Head of caudate nucleus (tissue), 42 donors: ENCODE results near the gene NMUR1.
"Not testable (repeated sequence)": the region's sequence is repeated elsewhere in the genome, so short reads cannot be mapped to it uniquely, and the experiment has no call there.

Experiments
- DNase-seq, 42 donors: peaks; one replicate each; pipeline versions ENCODE4 v3.0.0 to v3.0.0-alpha.2; 2020 to 2021; ENCODE audit warnings: mixed read lengths in 7 of 42
- intact Hi-C: fragments of 100-400 bp; cut with DNase I; formaldehyde crosslinking; loops from one replicate; pipeline ENCODE4 v1.15.0; 2022

NMUR1 gene

DNA sequence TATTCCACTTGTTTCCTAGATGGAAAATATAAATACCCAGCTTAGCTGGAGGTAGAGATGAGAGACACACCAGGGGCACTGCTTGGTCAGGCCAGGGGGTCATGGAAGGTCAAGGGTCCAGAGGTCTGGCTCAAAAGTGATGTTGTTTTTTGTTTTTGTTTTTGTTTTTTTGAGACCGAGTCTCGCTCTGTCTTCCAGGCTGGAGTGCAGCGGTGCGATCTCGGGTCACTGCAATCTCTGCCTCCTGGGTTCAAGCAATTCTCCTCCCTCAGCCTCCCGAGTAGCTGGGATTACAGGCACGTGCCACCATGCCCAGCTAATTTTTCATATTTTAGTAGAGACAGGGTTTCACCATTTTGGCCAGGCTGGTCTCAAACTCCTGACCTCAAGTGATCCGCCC lies 26.3 kb upstream of the NMUR1 start:
- DNase-seq: not testable (repeated sequence)
- intact Hi-C loops: loop anchor here (5.0 kb wide), 2 partner anchors 34 to 74 kb away; no protein-coding TSS in a partner anchor

GRCh38 chr2:231554748-231555545 lies 24.7 kb upstream of the NMUR1 start:
- DNase-seq: peak in 1 of 42 donors; percentile 27
- intact Hi-C loops: loop anchor here (5.0 kb wide), 2 partner anchors 33 to 73 kb away; no protein-coding TSS in a partner anchor

- DNase-seq: no peak
- intact Hi-C loops: no loop called here
Observed at GRCh38 chr2:231554327-231554726, 24.1 kb upstream of the NMUR1 start.

- no peak for DNase-seq
Observed at GRCh38 chr2:231552752-231553151, 22.5 kb upstream of the NMUR1 start.

DNA sequence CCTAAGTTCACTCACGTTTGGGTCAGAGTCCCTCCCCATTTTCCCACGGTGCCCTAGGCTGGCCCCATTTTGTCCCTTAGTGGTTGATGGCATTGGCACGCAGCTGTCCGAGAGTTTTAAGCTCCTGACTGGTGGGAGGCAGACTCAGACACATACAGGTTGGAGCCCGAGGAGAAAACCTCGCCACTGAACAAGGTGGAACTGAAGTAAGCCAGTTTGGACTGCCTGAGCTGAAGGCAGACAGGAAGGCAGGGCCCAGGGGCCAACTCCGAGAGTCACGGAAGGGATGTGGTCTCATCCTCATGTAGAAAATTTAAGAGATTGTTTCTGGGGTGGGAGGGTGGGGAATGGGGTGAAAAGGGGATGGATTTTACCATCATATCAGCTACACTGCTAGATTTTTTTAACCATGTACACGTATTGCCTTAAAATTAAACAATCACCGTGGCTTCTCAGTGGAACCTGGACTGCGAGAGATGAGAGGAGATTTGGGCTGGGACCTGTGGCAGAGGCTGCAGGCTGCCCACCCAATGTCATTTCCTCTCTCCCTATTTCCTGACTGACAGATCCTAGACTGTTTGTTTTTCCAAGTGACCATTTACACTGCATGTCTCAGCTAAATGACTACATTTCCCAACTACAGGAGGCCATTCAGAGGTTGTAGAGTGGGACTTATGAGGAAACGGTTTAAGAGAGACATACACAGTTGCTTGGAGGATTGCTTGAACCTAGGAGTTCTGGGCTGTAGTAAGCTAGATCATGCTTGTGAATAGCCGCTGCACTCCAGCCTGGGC lies 19.4 kb upstream of the NMUR1 start:
- no peak for DNase-seq
- intact Hi-C loops: no loop called here

More at GRCh38 chr2:231552752-231553151, 22.5 kb upstream of the NMUR1 start:
- intact Hi-C loops: no loop called here

DNA sequence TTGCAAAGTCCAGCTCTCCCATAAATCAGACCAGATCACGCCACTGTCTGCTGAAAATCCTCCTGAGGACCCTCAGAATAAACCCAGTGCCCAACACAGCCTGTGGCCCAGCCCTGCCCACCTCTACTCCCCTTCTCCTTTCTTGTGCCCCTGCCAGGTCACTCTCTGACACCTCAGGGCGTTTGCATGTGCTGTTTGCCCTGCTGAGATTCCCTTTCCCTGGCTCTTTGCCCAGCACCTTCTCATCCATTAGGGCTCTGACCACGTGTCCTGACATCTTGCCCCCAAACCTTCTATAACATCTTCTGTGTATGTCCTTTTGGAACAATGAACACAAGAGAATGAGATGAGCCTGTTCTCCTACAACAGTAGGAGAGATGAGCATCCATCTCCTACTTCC lies 18.5 kb upstream of the NMUR1 start:
- no peak for DNase-seq
- intact Hi-C loops: no loop called here

- intact Hi-C loops: no loop called here
- no peak for DNase-seq
Observed at GRCh38 chr2:231547315-231548110, 17.3 kb upstream of the NMUR1 start.

DNA sequence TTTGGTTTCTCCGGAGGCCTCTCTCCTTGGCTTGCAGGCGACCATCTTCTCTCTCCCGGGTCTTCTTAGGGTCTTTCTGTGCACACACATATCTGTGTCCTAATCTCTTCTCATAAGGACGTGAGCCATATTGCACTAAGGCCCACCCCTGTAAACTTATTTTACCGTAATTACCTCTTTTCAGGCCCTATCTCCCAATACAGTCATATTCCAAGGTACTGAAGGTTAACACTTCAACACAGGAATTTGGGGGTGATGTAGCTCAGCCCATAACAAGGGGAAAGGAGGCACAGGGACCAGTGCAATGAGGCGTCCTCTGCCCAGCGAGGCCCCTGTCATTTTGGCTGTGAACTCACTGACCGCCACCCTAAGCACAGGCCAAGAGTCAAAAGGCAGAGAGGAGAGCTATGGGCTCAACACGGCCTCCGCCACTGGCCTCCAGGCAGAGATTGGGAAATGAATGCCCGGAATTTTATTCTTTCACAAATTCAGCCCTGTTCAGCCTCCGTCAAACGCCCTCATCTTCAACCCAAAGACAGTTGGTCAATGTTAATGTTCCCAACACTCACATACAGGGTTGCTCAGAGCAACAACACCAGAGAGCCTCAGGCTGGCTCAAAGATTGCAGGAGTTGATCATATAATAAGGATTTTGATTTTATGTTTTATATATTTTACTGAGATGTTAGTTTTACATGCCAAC lies 15.9 kb upstream of the NMUR1 start:
- intact Hi-C loops: no loop called here
- no peak for DNase-seq

DNA sequence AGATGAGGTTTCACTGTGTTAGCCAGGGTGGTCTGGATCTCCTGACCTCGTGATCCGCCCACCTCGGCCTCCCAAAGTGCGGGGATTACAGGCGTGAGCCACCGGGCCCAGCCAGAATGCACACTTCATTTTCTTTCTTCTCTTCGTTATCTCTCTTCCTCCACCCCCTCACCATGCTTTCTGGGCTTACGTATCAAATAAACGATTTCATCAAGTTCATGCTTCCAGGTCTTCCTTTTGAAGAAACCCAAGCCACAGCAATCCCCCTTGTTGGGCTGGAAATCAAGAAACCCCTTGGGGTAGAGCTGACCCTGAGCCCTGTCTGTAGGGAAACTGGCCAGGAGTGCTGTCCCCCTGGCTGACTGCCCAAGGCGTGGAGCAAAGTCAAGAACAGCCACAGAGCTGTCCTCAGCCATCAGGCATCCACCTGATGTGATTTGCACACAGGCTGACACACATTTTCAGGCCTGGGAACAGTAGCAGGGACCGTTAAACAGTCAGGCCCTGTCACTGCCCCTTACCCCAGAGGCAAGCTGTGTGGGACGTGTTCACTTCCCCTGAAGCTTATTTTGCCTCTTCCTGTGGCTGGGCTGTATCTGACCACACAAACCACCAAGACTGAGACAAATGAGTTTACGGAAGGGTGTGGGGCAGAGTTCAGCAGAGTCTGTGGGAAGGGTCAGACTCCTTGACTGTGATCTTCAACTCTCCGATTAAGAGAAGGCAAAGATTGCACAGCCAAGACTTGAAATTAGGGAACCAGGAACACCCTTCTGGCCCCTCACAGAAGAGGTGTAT lies 15.1 kb upstream of the NMUR1 start:
- intact Hi-C loops: no loop called here
- peak in 30 of 42 donors; percentile 7 to 64 (median 33) for DNase-seq

DNA sequence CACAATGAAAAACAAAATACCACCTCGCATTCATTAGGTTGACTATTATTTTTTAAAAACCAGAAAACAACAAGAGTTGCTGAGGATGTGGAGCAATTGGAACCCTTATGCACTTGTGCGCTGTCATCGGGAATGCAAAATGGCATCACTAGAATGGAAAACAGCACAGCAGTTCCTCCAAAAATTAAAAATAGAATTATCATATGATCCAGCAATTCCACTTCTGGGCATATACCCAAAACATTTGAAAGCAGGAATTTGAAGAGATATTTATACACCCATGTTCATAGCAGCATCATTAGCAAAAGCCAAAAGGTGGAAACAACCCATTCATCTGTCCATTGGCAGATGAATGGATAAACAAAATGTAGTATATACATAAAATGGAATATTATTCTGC lies 11.9 kb upstream of the NMUR1 start:
- DNase-seq: no peak
- intact Hi-C loops: no loop called here

GRCh38 chr2:231541645-231542044 lies 11.4 kb upstream of the NMUR1 start:
- DNase-seq: no peak
- intact Hi-C loops: no loop called here

DNA sequence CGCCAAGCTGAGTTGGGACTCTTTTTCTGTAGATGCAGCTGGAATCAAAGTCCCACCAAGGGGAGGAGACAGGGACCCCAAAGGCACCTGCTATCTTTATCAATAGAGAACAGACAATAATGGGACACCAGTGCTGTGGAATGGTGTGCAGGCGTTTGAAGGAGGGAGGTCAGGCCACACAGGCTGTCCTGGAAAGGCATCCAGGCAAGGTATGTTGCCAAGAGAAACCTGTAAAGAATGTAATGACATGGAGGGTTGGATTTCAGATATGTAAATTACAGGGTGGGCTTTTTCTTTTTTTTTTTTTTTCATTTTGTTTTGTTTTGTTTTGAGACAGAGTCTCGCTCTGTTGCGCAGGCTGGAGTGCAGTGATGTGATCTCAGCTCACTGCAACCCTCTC lies 9.7 kb upstream of the NMUR1 start:
- DNase-seq: no peak
- intact Hi-C loops: no loop called here

- intact Hi-C loops: no loop called here
- DNase-seq: no peak
Observed at GRCh38 chr2:231535961-231536360, 5.7 kb upstream of the NMUR1 start.

DNA sequence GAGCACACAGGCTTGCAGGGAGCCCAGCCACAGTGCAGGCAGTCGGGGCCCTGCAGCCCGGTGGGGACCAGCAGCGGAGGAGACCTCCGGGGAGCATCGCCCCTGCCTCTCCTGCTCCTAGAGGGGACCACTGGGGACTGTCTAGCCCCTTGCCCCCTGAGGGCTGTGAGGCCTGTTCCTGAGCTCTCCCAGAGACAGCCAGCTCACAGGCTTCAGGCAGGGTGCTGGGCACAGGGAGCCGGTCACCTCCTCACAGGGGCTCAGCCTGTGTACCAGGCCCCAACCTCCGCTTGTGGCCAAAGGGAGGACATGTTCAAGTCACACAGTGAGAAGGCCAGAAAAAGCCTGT lies 3.5 kb upstream of the NMUR1 start:
- intact Hi-C loops: no loop called here

GRCh38 chr2:231533086-231533776 lies 3.0 kb upstream of the NMUR1 start:
- DNase-seq: no peak
- intact Hi-C loops: no loop called here

More for the DNA sequence above, 3.5 kb upstream of the NMUR1 start:
- DNase-seq: no peak

- DNase-seq: no peak
- intact Hi-C loops: no loop called here
Observed at GRCh38 chr2:231532756-231533035, 2.5 kb upstream of the NMUR1 start.

- intact Hi-C loops: no loop called here
Observed at GRCh38 chr2:231531883-231532755, 1.9 kb upstream of the NMUR1 start.

More at GRCh38 chr2:231531883-231532755, 1.9 kb upstream of the NMUR1 start:
- no peak for DNase-seq
